ENCODE data around the gene FSIP2.

DNA sequence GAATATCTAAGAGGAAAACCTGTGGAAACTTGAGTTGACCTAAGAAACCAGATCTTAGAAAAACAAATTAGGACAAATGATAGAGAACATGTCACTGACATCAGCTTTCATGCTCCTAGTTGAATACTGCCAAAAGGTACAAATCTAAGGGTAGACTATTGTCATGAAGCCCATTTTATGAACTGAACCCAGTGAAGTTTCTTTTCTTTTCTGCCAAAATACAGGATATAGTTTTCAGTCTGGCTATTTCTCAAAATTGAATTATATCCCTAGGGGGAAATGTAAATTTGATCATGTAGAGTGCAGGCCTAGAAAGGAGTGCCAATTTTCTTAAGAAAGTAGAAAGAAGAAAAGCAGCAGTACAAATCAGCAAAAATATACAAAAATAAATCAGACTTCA lies 46.6 kb downstream of the FSIP2 start:
- TF ChIP-seq POLR2A (IDR thresholded peaks at IDR 0.05; ENCODE audit: low read depth, low read length) (no peak), FOS (IDR thresholded peaks at IDR 0.05; ENCODE audit: borderline replicate concordance, insufficient read depth, low read length) (no peak), MYC (IDR thresholded peaks at IDR 0.05; ENCODE audit: low read depth, low read length) (no peak), POLR2AphosphoS5 (IDR thresholded peaks at IDR 0.05; ENCODE audit: insufficient read depth, low read depth, low read length) (no peak), EZH2 (IDR thresholded peaks at IDR 0.05; ENCODE audit: borderline replicate concordance, low read depth, low read length, severe bottlenecking) (no peak), JUN (IDR thresholded peaks at IDR 0.05; ENCODE audit: borderline replicate concordance, insufficient read depth, insufficient read length, low read depth) (no peak), GATA2 (IDR thresholded peaks at IDR 0.05; ENCODE audit: insufficient read depth, insufficient read length, low read depth, low read length) (no peak)
- TF ChIP-seq, protein P1, sequence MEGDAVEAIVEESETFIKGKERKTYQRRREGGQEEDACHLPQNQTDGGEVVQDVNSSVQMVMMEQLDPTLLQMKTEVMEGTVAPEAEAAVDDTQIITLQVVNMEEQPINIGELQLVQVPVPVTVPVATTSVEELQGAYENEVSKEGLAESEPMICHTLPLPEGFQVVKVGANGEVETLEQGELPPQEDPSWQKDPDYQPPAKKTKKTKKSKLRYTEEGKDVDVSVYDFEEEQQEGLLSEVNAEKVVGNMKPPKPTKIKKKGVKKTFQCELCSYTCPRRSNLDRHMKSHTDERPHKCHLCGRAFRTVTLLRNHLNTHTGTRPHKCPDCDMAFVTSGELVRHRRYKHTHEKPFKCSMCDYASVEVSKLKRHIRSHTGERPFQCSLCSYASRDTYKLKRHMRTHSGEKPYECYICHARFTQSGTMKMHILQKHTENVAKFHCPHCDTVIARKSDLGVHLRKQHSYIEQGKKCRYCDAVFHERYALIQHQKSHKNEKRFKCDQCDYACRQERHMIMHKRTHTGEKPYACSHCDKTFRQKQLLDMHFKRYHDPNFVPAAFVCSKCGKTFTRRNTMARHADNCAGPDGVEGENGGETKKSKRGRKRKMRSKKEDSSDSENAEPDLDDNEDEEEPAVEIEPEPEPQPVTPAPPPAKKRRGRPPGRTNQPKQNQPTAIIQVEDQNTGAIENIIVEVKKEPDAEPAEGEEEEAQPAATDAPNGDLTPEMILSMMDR (IDR thresholded peaks at IDR 0.05; ENCODE audit: extremely low read depth in 1 of 2, insufficient read depth in 1 of 2, low read depth in 1 of 2, low read length in 2 of 2): no peak

Measured in endothelial cell of umbilical vein (primary cell).